Effector CD8-positive, alpha-beta T cell (primary cell): ENCODE data around the gene RAP1GAP.

Experiments used
- DNase-seq: peaks from one replicate; lab custom pipeline; 2025; lab: John Stamatoyannopoulos, UW
- total RNA-seq, 4 experiments: gene quantifications; one replicate each; lab custom pipeline; 2026; lab: John Stamatoyannopoulos, UW

RAP1GAP gene
- 0.36 to 1.6 (median 1.1) reads per million in 4 experiments for total RNA-seq

GRCh38 chr1:21669258-21670058, at the start of gene RAP1GAP:
TSS of gene RAP1GAP (minus strand) at chr1:21669357. CDS start at chr1:21620032, 49,325 bp downstream.
- no peak for DNase-seq

- DNase-seq, result no peak
These were observed 47.0 kb upstream of the RAP1GAP start for GRCh38 chr1:21716169-21716568.

GRCh38 chr1:21707891-21708290, 38.7 kb upstream of the RAP1GAP start:
- no peak for DNase-seq

GRCh38 chr1:21707086-21707840, 38.1 kb upstream of the RAP1GAP start:
- no peak for DNase-seq

- no peak for DNase-seq
These were observed 37.1 kb upstream of the RAP1GAP start for GRCh38 chr1:21706151-21706835.

- DNase-seq, result no peak
These were observed 36.3 kb upstream of the RAP1GAP start for GRCh38 chr1:21705303-21705980.

GRCh38 chr1:21704145-21704544, 35.0 kb upstream of the RAP1GAP start:
- no peak for DNase-seq

GRCh38 chr1:21703318-21703963, 34.3 kb upstream of the RAP1GAP start:
- no peak for DNase-seq

GRCh38 chr1:21702780-21703179, 33.6 kb upstream of the RAP1GAP start:
- no peak for DNase-seq

- no peak for DNase-seq
These were observed 32.2 kb upstream of the RAP1GAP start for GRCh38 chr1:21701401-21701800.

GRCh38 chr1:21700094-21700493, 30.9 kb upstream of the RAP1GAP start:
- DNase-seq, result no peak

GRCh38 chr1:21696931-21697330, 27.8 kb upstream of the RAP1GAP start:
- no peak for DNase-seq

- DNase-seq, result no peak
These were observed 24.6 kb upstream of the RAP1GAP start for GRCh38 chr1:21693732-21694131.

GRCh38 chr1:21691739-21692138, 22.6 kb upstream of the RAP1GAP start:
- no peak for DNase-seq

- no peak for DNase-seq
These were observed 20.7 kb upstream of the RAP1GAP start for GRCh38 chr1:21689661-21690372.

- DNase-seq, result no peak
These were observed 17.9 kb upstream of the RAP1GAP start for GRCh38 chr1:21687081-21687529.

- no peak for DNase-seq
These were observed 17.0 kb upstream of the RAP1GAP start for GRCh38 chr1:21685946-21686678.

- DNase-seq, result no peak
These were observed 12.3 kb upstream of the RAP1GAP start for GRCh38 chr1:21681426-21681825.

GRCh38 chr1:21680918-21681317, 11.8 kb upstream of the RAP1GAP start:
- no peak for DNase-seq

GRCh38 chr1:21680381-21680780, 11.2 kb upstream of the RAP1GAP start:
- no peak for DNase-seq
